Measurements from ENCODE around the gene HOXA3. TPM values are rescaled to one million over a fixed set of nuclear protein-coding genes. Genes with fewer than 3 reads are reported as not detected.

Gene HOXA3
- total and polyA plus RNA-seq, 2 experiments from 2014 or later: 0.83 to 4.1 TPM

GRCh38 chr7:27128776-27129728 is 23.3 kb downstream of the HOXA3 start:
- no peaks in the 10 kb centered on the region for H3K79me2 ChIP-seq
- H3K27ac ChIP-seq: no peak overlapping the region
- 36% methylated on average over 26 of the region's 28 CpGs for WGBS (ENCODE audit: low lambda C conversion rate, missing lambda C conversion rate)
- no peak for TF ChIP-seq CTCF (IDR thresholded peaks at IDR 0.05; ENCODE audit: poor library complexity)
- TF ChIP-seq EZH2 (IDR thresholded peaks at IDR 0.05; ENCODE audit: borderline replicate concordance): peak; percentile 45
- TF ChIP-seq EZH2phosphoT487 (IDR thresholded peaks at IDR 0.05; ENCODE audit: low read depth, severe bottlenecking, unreplicated experiment): no peak
- H3K36me3 ChIP-seq (replicated peaks; ENCODE audit: insufficient read depth, low read depth): no peaks in the 10 kb centered on the region
- no peaks in the 10 kb centered on the region for H4K20me1 ChIP-seq (ENCODE audit: insufficient read depth, poor library complexity, severe bottlenecking)
- peaks cover 6% of the 10 kb centered on the region for H3K4me1 ChIP-seq (ENCODE audit: insufficient read depth)
- peak overlapping the region; percentile 92 for H3K4me2 ChIP-seq
- no peaks in the 10 kb centered on the region for H3K9me3 ChIP-seq (ENCODE audit: low read depth)
- H2AFZ ChIP-seq: no peak overlapping the region
- no peak for DNase-seq (ENCODE audit: low spot score)
- H3K4me3 ChIP-seq: no peak overlapping the region
- peaks cover 88% of the 10 kb centered on the region for H3K27me3 ChIP-seq
- no peaks in the 10 kb centered on the region for H3K9me2 ChIP-seq (replicated peaks; ENCODE audit: insufficient read depth)

DNA sequence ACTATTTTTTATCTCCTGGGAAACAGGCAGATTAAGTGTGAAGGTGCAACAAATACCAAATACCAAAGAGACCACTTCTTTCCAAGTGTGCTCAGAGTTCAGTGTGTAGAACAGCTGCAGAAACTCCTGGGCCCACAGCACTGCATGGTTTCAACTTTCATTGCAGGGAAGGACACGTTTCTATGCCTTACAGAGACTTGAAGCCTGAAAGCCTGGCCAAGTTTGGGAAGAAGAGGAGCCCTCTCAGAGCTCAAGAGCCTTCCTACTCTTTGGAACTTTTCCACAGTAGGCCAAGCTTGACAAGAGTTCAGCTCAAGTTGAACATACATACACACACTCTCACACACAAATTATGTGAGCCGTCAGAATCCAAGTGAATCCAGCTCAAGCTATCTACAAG is 24.3 kb downstream of the HOXA3 start:
- peaks cover 88% of the 10 kb centered on the region for H3K27me3 ChIP-seq
- H3K4me1 ChIP-seq (ENCODE audit: insufficient read depth): peaks cover 13% of the 10 kb centered on the region
- 40% methylated on average over 2 of the region's 2 CpGs for WGBS (ENCODE audit: low lambda C conversion rate, missing lambda C conversion rate)
- no peak for TF ChIP-seq EZH2 (IDR thresholded peaks at IDR 0.05; ENCODE audit: borderline replicate concordance)
- TF ChIP-seq CTCF (IDR thresholded peaks at IDR 0.05; ENCODE audit: poor library complexity): no peak
- TF ChIP-seq EZH2phosphoT487 (IDR thresholded peaks at IDR 0.05; ENCODE audit: low read depth, severe bottlenecking, unreplicated experiment): no peak
- H3K27ac ChIP-seq: no peak overlapping the region
- no peaks in the 10 kb centered on the region for H3K9me2 ChIP-seq (replicated peaks; ENCODE audit: insufficient read depth)
- no peaks in the 10 kb centered on the region for H4K20me1 ChIP-seq (ENCODE audit: insufficient read depth, poor library complexity, severe bottlenecking)
- no peak overlapping the region for H3K4me2 ChIP-seq
- H3K36me3 ChIP-seq (replicated peaks; ENCODE audit: insufficient read depth, low read depth): no peaks in the 10 kb centered on the region
- no peaks in the 10 kb centered on the region for H3K9me3 ChIP-seq (ENCODE audit: low read depth)
- no peak for DNase-seq (ENCODE audit: low spot score)
- peaks cover 6% of the 10 kb centered on the region for H3K79me2 ChIP-seq
- no peak overlapping the region for H2AFZ ChIP-seq
- no peak overlapping the region for H3K4me3 ChIP-seq

DNA sequence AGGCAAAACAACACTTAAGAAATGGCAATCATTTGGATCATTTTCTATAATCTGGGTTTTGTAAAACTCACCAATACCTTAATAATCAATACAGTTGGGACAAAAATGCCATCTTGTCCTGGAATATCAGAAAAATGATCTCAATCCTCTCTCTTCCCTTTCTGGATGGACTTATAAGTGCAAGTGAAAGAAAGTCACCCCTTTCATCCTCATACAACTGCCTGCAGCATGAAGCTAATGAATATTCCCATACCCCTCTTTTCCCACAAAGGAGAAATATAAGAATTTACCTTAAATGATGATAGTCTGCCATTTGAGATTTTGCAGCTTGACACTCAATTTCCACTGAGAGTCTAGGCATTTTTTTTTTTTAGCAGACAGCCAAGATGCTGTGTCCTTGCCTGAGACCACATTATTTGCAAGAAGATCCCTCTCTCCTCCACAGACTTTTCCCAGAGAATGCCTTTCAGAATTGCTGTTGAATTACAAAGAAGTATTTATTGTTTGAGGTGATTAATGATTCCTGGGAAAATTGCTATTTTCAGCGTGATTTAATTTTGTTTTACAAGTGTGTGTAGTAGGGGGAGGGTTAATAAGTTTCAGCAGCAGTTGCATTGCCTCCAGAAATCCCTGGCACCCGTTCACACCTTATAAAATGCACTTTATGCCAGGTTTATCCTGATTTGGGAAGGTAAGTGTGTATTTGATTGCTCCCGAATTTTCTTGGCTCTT is 25.6 kb downstream of the HOXA3 start:
- Histone ChIP-seq H3K4me2 (no peak overlapping the region), H3K4me3 (no peak overlapping the region), H3K36me3 (replicated peaks; ENCODE audit: insufficient read depth, low read depth) (no peaks in the 10 kb centered on the region), H4K20me1 (ENCODE audit: insufficient read depth, poor library complexity, severe bottlenecking) (no peaks in the 10 kb centered on the region), H3K4me1 (ENCODE audit: insufficient read depth) (peaks cover 13% of the 10 kb centered on the region), H3K27me3 (peaks cover 89% of the 10 kb centered on the region), H3K9me2 (replicated peaks; ENCODE audit: insufficient read depth) (no peaks in the 10 kb centered on the region), H2AFZ (no peak overlapping the region), H3K27ac (no peak overlapping the region), H3K79me2 (peaks cover 6% of the 10 kb centered on the region), H3K9me3 (ENCODE audit: low read depth) (no peaks in the 10 kb centered on the region)
- DNase-seq (ENCODE audit: low spot score): no peak
- WGBS (ENCODE audit: low lambda C conversion rate, missing lambda C conversion rate): 18% methylated on average over 3 of the region's 3 CpGs
- TF ChIP-seq CTCF (IDR thresholded peaks at IDR 0.05; ENCODE audit: poor library complexity) (no peak), EZH2 (IDR thresholded peaks at IDR 0.05; ENCODE audit: borderline replicate concordance) (no peak), EZH2phosphoT487 (IDR thresholded peaks at IDR 0.05; ENCODE audit: low read depth, severe bottlenecking, unreplicated experiment) (no peak)

All from hepatocyte (in vitro differentiated cells).